Loucy (cell line): Measurements from ENCODE around the gene PORCN.

ENCODE experiments used
- H2AFZ ChIP-seq: fragments of 200-600 bp; sonication (generic); 2 replicates; pipeline ENCODE4 v1.6.0; 2016; ENCODE audit warnings: antibody characterized with exemption, mild to moderate bottlenecking, low read length, moderate library complexity
- H3F3A ChIP-seq: fragments of 200-600 bp; 2 replicates; pipeline ENCODE4 v1.6.0; 2016; ENCODE audit warnings: antibody characterized with exemption, low read depth, mild to moderate bottlenecking
- H3K27me3 ChIP-seq: fragments of 200-600 bp; sonication (generic); 2 replicates; pipeline ENCODE4 v1.6.1; 2014; ENCODE audit warnings: low read length, mild to moderate bottlenecking; ENCODE audit not compliant: insufficient read depth, poor library complexity, severe bottlenecking
- H3K36me3 ChIP-seq: fragments of 200-600 bp; sonication (generic); 2 replicates; pipeline ENCODE4 v1.6.1; 2016; ENCODE audit warnings: low read length; ENCODE audit not compliant: insufficient read depth
- H3K4me1 ChIP-seq: fragments of 200-600 bp; sonication (generic); 2 replicates; pipeline ENCODE4 v1.5.1; 2014; ENCODE audit warnings: low read length, mild to moderate bottlenecking; ENCODE audit not compliant: insufficient read depth, poor library complexity, severe bottlenecking
- H3K4me2 ChIP-seq: fragments of 200-600 bp; sonication (generic); 2 replicates; pipeline ENCODE4 v1.6.0; 2014; ENCODE audit warnings: antibody characterized with exemption, low read length, low read depth, mild to moderate bottlenecking; ENCODE audit not compliant: poor library complexity, severe bottlenecking
- H3K4me3 ChIP-seq: fragments of 200-600 bp; sonication (generic); 2 replicates; pipeline ENCODE4 v1.5.1; 2014; ENCODE audit warnings: low read length, mild to moderate bottlenecking, mixed read lengths; ENCODE audit not compliant: poor library complexity, severe bottlenecking
- H3K79me2 ChIP-seq: fragments of 200-600 bp; sonication (generic); 2 replicates; pipeline ENCODE4 v1.6.1; 2014; ENCODE audit warnings: low read length; ENCODE audit not compliant: insufficient read depth
- H3K9ac ChIP-seq: fragments of 200-600 bp; sonication (generic); 2 replicates; pipeline ENCODE4 v1.6.0; 2014; ENCODE audit warnings: mild to moderate bottlenecking, low read depth, low read length, moderate library complexity; ENCODE audit not compliant: poor library complexity, severe bottlenecking
- H3K9me2 ChIP-seq: fragments of 200-600 bp; sonication (generic); replicated peaks from 2 replicates; pipeline ENCODE4 v1.6.1; 2016; ENCODE audit warnings: low read depth, low read length, mixed read lengths
- H3K9me3 ChIP-seq: fragments of 200-600 bp; sonication (generic); 2 replicates; pipeline ENCODE4 v1.6.1; 2014; ENCODE audit warnings: mild to moderate bottlenecking, antibody characterized with exemption, low read length, low read depth; ENCODE audit not compliant: insufficient read depth
- H4K20me1 ChIP-seq: fragments of 200-600 bp; sonication (generic); 2 replicates; pipeline ENCODE4 v1.6.0; 2014; ENCODE audit warnings: antibody characterized with exemption, low read length, mild to moderate bottlenecking; ENCODE audit not compliant: insufficient read depth, poor library complexity, severe bottlenecking
- CTCF ChIP-seq: fragments of 200-600 bp; sonication (generic); conservative IDR thresholded peaks from 2 replicates; pipeline ENCODE4 v1.5.1; 2014; ENCODE audit warnings: mild to moderate bottlenecking, antibody characterized with exemption, low read length
- EZH2phosphoT487 ChIP-seq: fragments of 200-600 bp; IDR thresholded peaks from 2 replicates; pipeline ENCODE4 v1.6.1; 2018; ENCODE audit warnings: antibody characterized with exemption, mild to moderate bottlenecking, moderate library complexity, borderline replicate concordance

The PORCN gene

GRCh38 chrX:48474127-48474526 is 34.7 kb upstream of the PORCN start:
- Histone ChIP-seq H4K20me1 (no peaks in the 10 kb centered on the region), H3K4me1 (peaks cover 16% of the 10 kb centered on the region), H3K9ac (no peak overlapping the region), H3F3A (no peaks in the 10 kb centered on the region), H3K4me3 (no peak overlapping the region), H3K4me2 (no peak overlapping the region), H3K9me2 (no peaks in the 10 kb centered on the region), H3K9me3 (no peaks in the 10 kb centered on the region), H3K36me3 (no peaks in the 10 kb centered on the region), H3K27me3 (no peaks in the 10 kb centered on the region), H3K79me2 (peaks cover 39% of the 10 kb centered on the region), H2AFZ (no peak overlapping the region)
- TF ChIP-seq CTCF (peak; percentile 50), EZH2phosphoT487 (no peak)

GRCh38 chrX:48474581-48474980 is 34.2 kb upstream of the PORCN start:
- Histone ChIP-seq H3K4me1 (peaks cover 14% of the 10 kb centered on the region), H3K4me3 (peak overlapping the region; percentile 84), H3K9me3 (no peaks in the 10 kb centered on the region), H3K4me2 (peak overlapping the region; percentile 72), H2AFZ (no peak overlapping the region), H3K27me3 (no peaks in the 10 kb centered on the region), H3F3A (no peaks in the 10 kb centered on the region), H3K79me2 (peaks cover 39% of the 10 kb centered on the region), H3K9me2 (no peaks in the 10 kb centered on the region), H3K9ac (peak overlapping the region; percentile 88), H4K20me1 (no peaks in the 10 kb centered on the region), H3K36me3 (no peaks in the 10 kb centered on the region)
- TF ChIP-seq EZH2phosphoT487 = no peak
- TF ChIP-seq CTCF = no peak

- Histone ChIP-seq H3K9ac (peak overlapping the region; percentile 88), H3F3A (no peaks in the 10 kb centered on the region), H3K4me1 (peaks cover 11% of the 10 kb centered on the region), H3K36me3 (no peaks in the 10 kb centered on the region), H3K4me2 (peak overlapping the region; percentile 72), H3K9me3 (no peaks in the 10 kb centered on the region), H3K79me2 (peaks cover 39% of the 10 kb centered on the region), H3K9me2 (no peaks in the 10 kb centered on the region), H4K20me1 (no peaks in the 10 kb centered on the region), H2AFZ (peak overlapping the region; percentile 86), H3K27me3 (no peaks in the 10 kb centered on the region), H3K4me3 (peak overlapping the region; percentile 84)
- TF ChIP-seq EZH2phosphoT487 = no peak
- no peak for TF ChIP-seq CTCF
Measured at GRCh38 chrX:48475296-48475695, 33.5 kb upstream of the PORCN start.
